Measurements from ENCODE around the gene DOLPP1.
"Not testable (repeated sequence)": the region's sequence is repeated elsewhere in the genome, so short reads cannot be mapped to it uniquely, and the experiment has no call there.

DOLPP1 gene

GRCh38 chr9:129080601-129081387 is at the start of gene DOLPP1:
DOLPP1 (plus strand) TSS chr9:129081111; CDS start chr9:129081132, 21 bp downstream.
- peak; percentile 98 for DNase-seq (ENCODE audit: low read depth)

- no peak for DNase-seq (ENCODE audit: low read depth)
Observed at GRCh38 chr9:129031514-129031913, 49.4 kb upstream of the DOLPP1 start.

- DNase-seq (ENCODE audit: low read depth): no peak
Observed at GRCh38 chr9:129032541-129033159, 48.3 kb upstream of the DOLPP1 start.

- DNase-seq (ENCODE audit: low read depth): no peak
Observed at GRCh38 chr9:129033216-129033615, 47.7 kb upstream of the DOLPP1 start.

GRCh38 chr9:129035838-129036237 is 45.1 kb upstream of the DOLPP1 start:
- DNase-seq (ENCODE audit: low read depth): not testable (repeated sequence)

GRCh38 chr9:129036241-129036922 is 44.5 kb upstream of the DOLPP1 start, which contains the start of gene MIGA2:
MIGA2 (plus strand) TSS chr9:129036626; CDS start chr9:129040595, 3,969 bp downstream.
- DNase-seq (ENCODE audit: low read depth): peak; percentile 92

GRCh38 chr9:129036923-129037766 is 43.8 kb upstream of the DOLPP1 start:
- no peak for DNase-seq (ENCODE audit: low read depth)

- no peak for DNase-seq (ENCODE audit: low read depth)
Observed at GRCh38 chr9:129037767-129038098, 43.2 kb upstream of the DOLPP1 start.

GRCh38 chr9:129038109-129038852 is 42.6 kb upstream of the DOLPP1 start:
- no peak for DNase-seq (ENCODE audit: low read depth)

GRCh38 chr9:129040113-129040643 is 40.7 kb upstream of the DOLPP1 start:
- no peak for DNase-seq (ENCODE audit: low read depth)

GRCh38 chr9:129042016-129042415 is 38.9 kb upstream of the DOLPP1 start:
- DNase-seq (ENCODE audit: low read depth): no peak

- DNase-seq (ENCODE audit: low read depth): no peak
Observed at GRCh38 chr9:129052592-129052991, 28.3 kb upstream of the DOLPP1 start.

GRCh38 chr9:129053020-129053419 is 27.9 kb upstream of the DOLPP1 start:
- no peak for DNase-seq (ENCODE audit: low read depth)

- no peak for DNase-seq (ENCODE audit: low read depth)
Observed at GRCh38 chr9:129054163-129054851, 26.6 kb upstream of the DOLPP1 start.

- no peak for DNase-seq (ENCODE audit: low read depth)
Observed at GRCh38 chr9:129058965-129059795, 21.7 kb upstream of the DOLPP1 start.

GRCh38 chr9:129059796-129060785 is 20.8 kb upstream of the DOLPP1 start:
- DNase-seq (ENCODE audit: low read depth): no peak

GRCh38 chr9:129060991-129061390 is 19.9 kb upstream of the DOLPP1 start:
- no peak for DNase-seq (ENCODE audit: low read depth)

GRCh38 chr9:129063061-129063460 is 17.9 kb upstream of the DOLPP1 start:
- DNase-seq (ENCODE audit: low read depth): no peak

All from stimulated activated CD8-positive, alpha-beta memory T cell treated with anti-CD3 and anti-CD28 coated beads, Interleukin-4, amount 100 ng/mL, for 24 hours (primary cell).